GM19193 (cell line): ENCODE measurements around the gene KCNIP4.

ENCODE experiments used
- POLR2A ChIP-seq: IDR thresholded peaks from 4 replicates; pipeline ENCODE4 v1.6.1; 2011; ENCODE audit not compliant: insufficient read depth, insufficient read length; ENCODE audit errors: extremely low read depth

KCNIP4 gene

DNA sequence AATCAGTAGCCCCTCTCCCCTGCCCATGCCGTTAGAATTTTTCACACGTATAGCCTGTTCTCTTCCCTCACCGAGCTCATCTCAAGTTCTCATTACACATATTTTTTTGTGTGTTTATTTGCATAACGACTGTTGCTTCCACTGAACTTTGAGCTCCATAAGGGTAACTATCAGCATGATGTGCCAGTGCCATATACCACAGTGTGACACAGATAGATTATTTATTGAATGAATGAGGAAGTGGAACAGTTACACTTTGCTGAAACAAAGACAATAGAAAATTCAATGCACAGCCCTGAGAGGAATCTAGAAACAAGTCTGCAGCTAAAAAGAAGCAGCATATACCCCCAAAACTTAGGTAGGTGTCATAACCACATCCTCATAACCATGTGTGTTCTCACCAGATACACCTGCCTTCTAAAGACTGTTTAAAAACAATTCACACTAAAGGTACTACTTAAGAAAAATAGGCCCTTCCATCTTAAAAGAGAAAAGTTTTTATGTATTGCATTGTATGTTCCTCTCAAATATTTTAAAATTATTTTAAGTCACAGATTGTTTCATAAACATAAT is 858.4 kb downstream of the KCNIP4 start:
- no peak for TF ChIP-seq POLR2A

DNA sequence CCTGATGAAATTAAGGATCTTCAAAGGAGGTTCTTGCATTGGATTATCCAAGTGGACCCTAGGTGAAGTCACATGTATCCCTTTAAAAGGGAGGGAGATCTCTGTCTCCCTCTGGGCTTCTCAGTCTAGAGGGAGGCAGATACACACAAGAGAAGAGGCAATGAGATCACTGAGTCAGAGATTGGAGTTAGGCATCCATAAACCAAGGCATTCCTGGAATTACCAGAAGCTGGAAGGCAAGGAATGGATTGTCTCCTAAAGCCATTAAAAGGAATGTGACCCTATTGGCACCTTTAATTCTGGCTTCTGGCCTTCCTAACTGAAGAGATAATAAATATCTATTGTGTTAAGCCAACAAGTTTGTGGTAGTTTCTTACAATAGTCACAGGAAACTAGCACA is 865.2 kb downstream of the KCNIP4 start:
- TF ChIP-seq POLR2A: no peak

- TF ChIP-seq POLR2A: no peak
Observed at GRCh38 chr4:21077967-21078366, 870.6 kb downstream of the KCNIP4 start.

DNA sequence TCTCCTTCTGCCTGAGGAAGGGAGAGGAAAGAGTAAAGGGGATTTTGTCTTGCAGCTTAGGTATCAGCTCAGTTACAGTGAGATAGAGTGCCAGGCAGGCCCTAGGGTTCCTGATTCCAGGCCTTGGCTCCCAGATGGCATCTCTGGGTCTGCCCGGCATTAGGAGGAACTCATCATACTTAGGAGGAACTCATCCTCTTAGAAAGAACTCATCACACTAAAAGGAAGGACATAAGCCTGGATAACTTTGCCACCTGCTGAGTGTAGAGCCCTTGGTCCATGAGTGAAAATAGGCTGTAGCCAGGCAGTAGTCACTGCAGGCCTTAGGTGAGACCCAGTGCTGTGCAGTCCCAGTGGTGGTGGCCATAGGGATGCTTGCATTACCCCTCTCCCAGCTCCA is 881.2 kb downstream of the KCNIP4 start:
- no peak for TF ChIP-seq POLR2A

DNA sequence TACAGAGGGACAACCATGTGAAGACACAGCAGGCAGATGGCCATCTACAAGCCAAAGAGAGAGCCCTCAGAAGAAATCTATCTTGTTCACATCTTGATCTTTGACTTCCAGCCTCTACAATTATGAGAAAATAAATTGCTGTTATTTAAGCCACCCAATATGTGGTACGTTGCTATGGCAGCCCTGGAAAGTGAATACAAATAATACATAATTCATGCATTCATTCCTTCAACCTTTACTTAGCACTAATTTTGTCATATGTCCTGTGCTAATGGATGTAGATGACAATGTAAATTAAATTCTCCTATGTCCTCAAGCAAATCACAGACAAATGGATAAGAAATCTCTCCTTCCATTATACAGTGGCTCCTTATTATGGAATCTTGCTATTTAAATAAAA is 886.7 kb downstream of the KCNIP4 start:
- no peak for TF ChIP-seq POLR2A

- TF ChIP-seq POLR2A: no peak
Observed at GRCh38 chr4:21046141-21046540, 902.4 kb downstream of the KCNIP4 start.

- TF ChIP-seq POLR2A: no peak
Observed at GRCh38 chr4:21045119-21045518, 903.5 kb downstream of the KCNIP4 start.

- TF ChIP-seq POLR2A: no peak
Observed at GRCh38 chr4:21041708-21042107, 906.9 kb downstream of the KCNIP4 start.

GRCh38 chr4:21034728-21035127 is 913.8 kb downstream of the KCNIP4 start:
- no peak for TF ChIP-seq POLR2A

DNA sequence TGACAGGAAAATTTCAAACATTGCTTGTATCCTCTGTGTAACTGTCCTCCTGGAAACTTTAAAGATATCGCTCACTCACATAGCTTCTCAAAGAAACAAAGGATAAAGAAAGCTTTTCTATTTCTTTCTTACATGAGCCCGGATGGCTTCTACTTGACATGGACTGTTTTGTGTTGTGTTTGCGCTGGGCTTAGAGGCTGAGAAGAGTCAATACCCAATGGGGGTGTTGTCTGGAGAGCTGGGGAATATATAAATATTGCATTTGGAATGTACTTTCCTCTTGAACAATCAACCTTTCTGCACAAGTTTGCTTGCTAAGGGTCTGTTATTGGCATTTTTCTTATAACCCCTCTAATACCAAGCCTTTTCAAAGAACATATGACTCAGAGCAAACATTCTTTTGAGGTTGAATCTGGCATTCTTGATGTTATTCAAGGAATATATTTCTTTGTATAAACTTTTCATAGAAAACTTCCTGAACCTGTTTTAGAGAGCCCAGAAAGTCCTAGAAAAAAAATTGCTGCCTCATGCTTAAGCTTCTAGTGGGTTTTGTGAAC is 916.4 kb downstream of the KCNIP4 start:
- TF ChIP-seq POLR2A: no peak

GRCh38 chr4:21018817-21019216 is 929.8 kb downstream of the KCNIP4 start:
- TF ChIP-seq POLR2A: no peak

- TF ChIP-seq POLR2A: no peak
Observed at GRCh38 chr4:21013501-21013900, 935.1 kb downstream of the KCNIP4 start.

GRCh38 chr4:21012851-21013331 is 935.7 kb downstream of the KCNIP4 start:
- no peak for TF ChIP-seq POLR2A

- TF ChIP-seq POLR2A: no peak
Observed at GRCh38 chr4:21011106-21011505, 937.5 kb downstream of the KCNIP4 start.

DNA sequence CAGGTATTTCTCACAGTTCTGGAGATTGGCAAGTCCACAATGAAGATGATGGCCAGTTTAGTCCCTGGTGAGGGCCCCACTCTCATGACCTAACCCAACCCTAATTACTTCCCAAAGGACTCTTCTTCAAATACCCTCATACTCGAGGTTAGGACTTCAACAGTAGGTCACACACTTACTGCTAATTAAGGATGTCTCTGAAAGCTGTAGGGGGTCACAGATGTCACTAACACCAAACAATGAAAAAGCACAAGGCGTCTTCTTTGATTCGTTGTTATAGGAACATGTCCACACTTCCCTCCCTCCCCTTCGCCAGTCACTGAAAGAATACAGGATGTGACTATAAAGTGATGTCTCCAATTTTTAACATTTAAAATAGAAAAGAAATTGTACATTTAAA is 938.6 kb downstream of the KCNIP4 start:
- no peak for TF ChIP-seq POLR2A

- TF ChIP-seq POLR2A: no peak
Observed at GRCh38 chr4:21005647-21006046, 942.9 kb downstream of the KCNIP4 start.

DNA sequence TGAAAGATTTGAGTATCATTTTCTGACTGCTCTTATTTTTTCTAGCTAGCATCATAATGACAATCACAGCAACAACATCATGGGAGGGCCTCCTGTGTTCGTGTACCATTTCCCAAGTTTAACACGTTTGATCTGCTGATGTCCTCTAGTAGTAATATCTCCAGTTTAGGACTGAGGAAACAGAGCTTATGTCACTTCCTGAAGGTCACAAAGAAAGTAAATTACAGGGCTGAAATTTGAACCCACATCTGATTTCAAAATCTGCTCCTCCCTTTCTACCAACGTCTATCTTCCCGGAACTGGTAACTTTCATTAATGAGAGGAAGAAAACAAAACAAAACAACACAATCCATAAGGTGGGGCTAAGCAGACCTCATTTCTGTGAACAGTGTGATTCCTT is 945.6 kb downstream of the KCNIP4 start:
- TF ChIP-seq POLR2A: no peak
